ENCODE data around the gene SMAD6.

DNA sequence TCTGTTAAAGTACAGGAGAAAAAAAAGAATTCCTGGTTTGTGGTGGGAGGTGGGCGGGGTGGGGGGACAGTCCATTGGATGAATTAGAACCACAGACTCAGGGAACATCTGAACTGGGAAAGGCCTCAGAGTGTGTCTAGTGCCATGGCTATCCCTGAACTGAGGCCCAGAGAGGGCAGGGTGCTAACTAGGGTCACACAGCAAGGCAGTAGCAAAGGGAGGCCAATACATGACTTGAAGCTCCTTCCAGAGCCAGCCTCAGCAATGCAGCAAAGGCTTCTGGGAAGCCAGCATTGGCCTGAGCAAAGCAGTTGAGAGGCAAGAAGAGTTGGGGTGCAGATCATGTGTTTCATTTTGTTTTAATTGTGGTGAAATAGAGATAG lies 85.4 kb downstream of the SMAD6 start:
- TF ChIP-seq CTCF (IDR thresholded peaks at IDR 0.05; ENCODE audit: low read length) (no peak), EZH2phosphoT487 (IDR thresholded peaks at IDR 0.05; ENCODE audit: low read length) (no peak), EZH2 (optimal IDR thresholded peaks at IDR 0.05; ENCODE audit: low read depth, low read length) (no peak)

All from MM.1S (cell line).